Measurements from ENCODE around the gene MAP7D1. TPM values are rescaled to one million over a fixed set of nuclear protein-coding genes. Genes with fewer than 3 reads are reported as not detected.

MAP7D1 gene
- total and polyA plus RNA-seq, 2 experiments from 2014 or later = 35.8 to 224 TPM

DNA sequence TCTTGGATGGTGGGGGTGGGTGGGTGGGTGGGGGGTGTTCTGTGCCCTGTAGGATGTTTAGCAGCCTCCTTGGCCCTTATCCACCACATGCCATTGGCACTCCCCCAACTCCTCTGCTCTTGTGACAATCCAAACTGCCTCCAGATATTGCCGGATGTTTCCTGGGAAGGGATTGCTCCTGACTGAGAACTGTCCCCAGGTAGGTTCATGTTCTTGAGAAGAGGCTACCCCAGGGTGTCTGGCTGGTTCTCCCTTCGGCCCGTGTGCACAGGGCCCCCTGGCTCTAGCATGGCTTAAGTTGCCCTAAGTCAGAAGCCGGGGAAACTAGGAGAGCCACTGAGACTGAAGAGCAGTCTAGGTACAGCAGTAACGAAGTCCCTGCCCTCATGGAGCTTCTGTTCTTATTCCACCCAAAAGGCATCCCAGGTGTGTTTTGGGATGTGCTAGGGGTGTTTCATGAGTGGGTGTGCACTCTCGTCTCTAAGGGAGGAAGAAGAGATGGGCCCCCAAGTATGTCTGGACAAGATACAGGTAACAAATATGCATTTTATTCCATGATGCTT, 48.5 kb downstream of the MAP7D1 start:
- H3K4me3 ChIP-seq = no peak overlapping the region
- no peak overlapping the region for H3K27ac ChIP-seq
- no peaks in the 10 kb centered on the region for H3K79me2 ChIP-seq (ENCODE audit: insufficient read depth)
- in situ Hi-C loops (cut with MboI) = no loop called here
- H3K27me3 ChIP-seq (replicated peaks; ENCODE audit: insufficient read depth) = no peaks in the 10 kb centered on the region
- no peaks in the 10 kb centered on the region for H4K20me1 ChIP-seq (ENCODE audit: insufficient read depth)
- no peaks in the 10 kb centered on the region for H3K9me2 ChIP-seq (ENCODE audit: insufficient read depth)
- peak; percentile 24 for DNase-seq
- WGBS, 2 experiments (ENCODE audit: low coverage in 1 of 2, low lambda C conversion rate in 2 of 2, missing lambda C conversion rate in 2 of 2) = 70 to 74% methylated on average over 6 of the region's 6 CpGs
- H3K9ac ChIP-seq = no peak overlapping the region
- H3K4me1 ChIP-seq (ENCODE audit: insufficient read depth) = peaks cover 27% of the 10 kb centered on the region
- H3F3A ChIP-seq (ENCODE audit: insufficient read depth) = peaks cover 13% of the 10 kb centered on the region
- H2AFZ ChIP-seq = no peak overlapping the region
- no peak overlapping the region for H3K4me2 ChIP-seq (ENCODE audit: unreplicated experiment)
- TF ChIP-seq EZH2phosphoT487 (IDR thresholded peaks at IDR 0.05; ENCODE audit: insufficient read depth, low read depth) (no peak), EZH2 (IDR thresholded peaks at IDR 0.05; ENCODE audit: insufficient read depth, poor library complexity, severe bottlenecking) (no peak)
- no peaks in the 10 kb centered on the region for H3K36me3 ChIP-seq (ENCODE audit: low read depth)
- H3K9me3 ChIP-seq (ENCODE audit: low read depth) = no peaks in the 10 kb centered on the region

DNA sequence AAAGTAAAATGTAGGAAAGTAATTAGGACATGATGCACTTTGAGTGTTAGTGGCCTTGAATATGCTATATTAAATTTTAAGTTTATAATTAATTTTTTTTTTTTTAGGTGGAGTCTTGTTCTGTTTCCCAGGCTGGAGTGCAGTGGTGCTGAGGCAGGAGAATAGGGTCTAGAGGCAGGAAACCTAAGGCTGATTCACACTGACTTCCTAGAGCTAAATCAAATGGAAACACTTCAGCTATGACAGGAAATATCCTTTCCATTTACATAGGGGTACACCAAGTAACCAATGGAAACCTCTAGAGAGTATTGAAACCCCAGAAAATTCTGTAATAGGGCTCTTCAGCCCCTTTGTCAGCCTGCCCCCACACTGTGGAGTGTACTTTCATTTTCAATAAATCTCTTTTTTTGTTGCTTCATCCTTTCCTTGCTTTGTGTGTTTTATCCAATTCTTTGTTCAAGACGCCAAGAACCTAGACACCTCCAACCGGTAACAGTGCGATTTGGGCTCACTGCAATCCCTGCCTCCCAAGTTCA, 50.4 kb downstream of the MAP7D1 start:
- no peak overlapping the region for H3K4me2 ChIP-seq (ENCODE audit: unreplicated experiment)
- H3K27me3 ChIP-seq (replicated peaks; ENCODE audit: insufficient read depth) = no peaks in the 10 kb centered on the region
- no peak overlapping the region for H3K4me3 ChIP-seq
- H3F3A ChIP-seq (ENCODE audit: insufficient read depth) = no peaks in the 10 kb centered on the region
- 98% methylated on average over 3 of the region's 3 CpGs for whole genome bisulfite sequencing, 2 experiments (ENCODE audit: low coverage in 1 of 2, low lambda C conversion rate in 2 of 2, missing lambda C conversion rate in 2 of 2)
- H3K36me3 ChIP-seq (ENCODE audit: low read depth) = no peaks in the 10 kb centered on the region
- no peaks in the 10 kb centered on the region for H4K20me1 ChIP-seq (ENCODE audit: insufficient read depth)
- no peak for DNase-seq
- H3K9ac ChIP-seq = no peak overlapping the region
- in situ Hi-C loops (cut with MboI) = no loop called here
- H3K79me2 ChIP-seq (ENCODE audit: insufficient read depth) = no peaks in the 10 kb centered on the region
- peaks cover 21% of the 10 kb centered on the region for H3K4me1 ChIP-seq (ENCODE audit: insufficient read depth)
- H3K9me3 ChIP-seq (ENCODE audit: low read depth) = no peaks in the 10 kb centered on the region
- H3K9me2 ChIP-seq (ENCODE audit: insufficient read depth) = no peaks in the 10 kb centered on the region
- H2AFZ ChIP-seq = no peak overlapping the region
- H3K27ac ChIP-seq = no peak overlapping the region
- TF ChIP-seq EZH2 (IDR thresholded peaks at IDR 0.05; ENCODE audit: insufficient read depth, poor library complexity, severe bottlenecking) (no peak), EZH2phosphoT487 (IDR thresholded peaks at IDR 0.05; ENCODE audit: insufficient read depth, low read depth) (no peak)

GRCh38 chr1:36207339-36207738, 51.4 kb downstream of the MAP7D1 start:
- Histone ChIP-seq H3K4me1 (ENCODE audit: insufficient read depth) (peaks cover 21% of the 10 kb centered on the region), H3K4me2 (ENCODE audit: unreplicated experiment) (peak overlapping the region; percentile 20), H3K9ac (peak overlapping the region; percentile 54), H3K4me3 (no peak overlapping the region), H4K20me1 (ENCODE audit: insufficient read depth) (no peaks in the 10 kb centered on the region), H3K36me3 (ENCODE audit: low read depth) (no peaks in the 10 kb centered on the region), H3F3A (ENCODE audit: insufficient read depth) (no peaks in the 10 kb centered on the region), H3K27me3 (replicated peaks; ENCODE audit: insufficient read depth) (no peaks in the 10 kb centered on the region), H3K9me3 (ENCODE audit: low read depth) (no peaks in the 10 kb centered on the region), H3K9me2 (ENCODE audit: insufficient read depth) (no peaks in the 10 kb centered on the region), H3K27ac (peak overlapping the region; percentile 39), H3K79me2 (ENCODE audit: insufficient read depth) (no peaks in the 10 kb centered on the region), H2AFZ (peak overlapping the region; percentile 78)
- in situ Hi-C loops (cut with MboI) = no loop called here
- peak; percentile 87 for DNase-seq
- 25 to 28% methylated on average over 6 of the region's 6 CpGs for WGBS, 2 experiments (ENCODE audit: low coverage in 1 of 2, low lambda C conversion rate in 2 of 2, missing lambda C conversion rate in 2 of 2)
- TF ChIP-seq EZH2phosphoT487 (IDR thresholded peaks at IDR 0.05; ENCODE audit: insufficient read depth, low read depth) (no peak), EZH2 (IDR thresholded peaks at IDR 0.05; ENCODE audit: insufficient read depth, poor library complexity, severe bottlenecking) (no peak)

DNA sequence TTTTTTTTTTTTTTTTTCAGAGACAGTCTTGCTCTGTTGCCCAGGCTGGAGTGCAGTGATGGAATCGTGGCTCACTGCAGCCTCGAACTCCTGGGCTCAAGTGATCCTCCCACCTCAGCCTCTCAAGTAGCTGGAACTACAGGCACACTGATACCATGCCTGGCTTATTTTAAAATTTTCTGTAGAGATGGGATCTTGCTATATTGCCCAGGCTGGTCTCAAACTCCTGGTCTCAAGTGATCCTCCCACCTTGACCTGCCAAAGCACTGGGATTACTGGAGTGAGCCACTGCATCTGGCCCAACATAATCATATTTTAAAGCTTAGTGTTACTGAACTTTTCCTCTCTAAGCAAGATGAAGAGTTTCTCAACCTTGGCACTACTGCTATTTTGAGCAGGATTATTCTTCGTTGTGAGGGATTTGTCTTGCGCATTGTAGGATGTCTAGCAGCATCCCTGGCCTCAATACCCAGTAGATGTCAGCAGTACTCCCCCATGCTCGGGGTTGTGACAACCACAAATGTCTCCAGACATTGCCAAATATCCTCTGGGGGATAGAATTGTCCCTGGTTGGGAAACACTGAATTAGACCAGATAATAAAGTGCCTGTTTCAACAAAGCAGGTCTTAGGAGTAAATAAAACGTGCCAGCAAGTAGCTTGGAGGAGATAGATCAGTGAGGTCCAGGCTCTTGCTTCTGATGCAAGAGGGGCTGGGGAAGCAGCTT, 53.2 kb downstream of the MAP7D1 start:
- Histone ChIP-seq H3F3A (ENCODE audit: insufficient read depth) (no peaks in the 10 kb centered on the region), H4K20me1 (ENCODE audit: insufficient read depth) (no peaks in the 10 kb centered on the region), H3K27me3 (replicated peaks; ENCODE audit: insufficient read depth) (no peaks in the 10 kb centered on the region), H3K4me2 (ENCODE audit: unreplicated experiment) (no peak overlapping the region), H2AFZ (no peak overlapping the region; the same call in 1 of the 2 replicates), H3K4me1 (ENCODE audit: insufficient read depth) (peaks cover 13% of the 10 kb centered on the region), H3K79me2 (ENCODE audit: insufficient read depth) (no peaks in the 10 kb centered on the region), H3K9ac (no peak overlapping the region), H3K9me3 (ENCODE audit: low read depth) (no peaks in the 10 kb centered on the region), H3K9me2 (ENCODE audit: insufficient read depth) (no peaks in the 10 kb centered on the region), H3K4me3 (no peak overlapping the region), H3K27ac (no peak overlapping the region), H3K36me3 (ENCODE audit: low read depth) (no peaks in the 10 kb centered on the region)
- peak; percentile 38 for DNase-seq
- in situ Hi-C loops (cut with MboI) = no loop called here
- 49 to 52% methylated on average over 6 of the region's 6 CpGs for WGBS, 2 experiments (ENCODE audit: low coverage in 1 of 2, low lambda C conversion rate in 2 of 2, missing lambda C conversion rate in 2 of 2)
- TF ChIP-seq EZH2 (IDR thresholded peaks at IDR 0.05; ENCODE audit: insufficient read depth, poor library complexity, severe bottlenecking) (no peak), EZH2phosphoT487 (IDR thresholded peaks at IDR 0.05; ENCODE audit: insufficient read depth, low read depth) (no peak)

Data from GM23248 (cell line).